COR-L47 (cell line): ENCODE measurements around the gene ADRM1.

Experiments
- DNase-seq: peaks from one replicate; lab custom pipeline; 2025; lab: John Stamatoyannopoulos, UW

ADRM1 gene

GRCh38 chr20:62323980-62324906, 21.4 kb downstream of the ADRM1 start:
- no peak for DNase-seq

DNA sequence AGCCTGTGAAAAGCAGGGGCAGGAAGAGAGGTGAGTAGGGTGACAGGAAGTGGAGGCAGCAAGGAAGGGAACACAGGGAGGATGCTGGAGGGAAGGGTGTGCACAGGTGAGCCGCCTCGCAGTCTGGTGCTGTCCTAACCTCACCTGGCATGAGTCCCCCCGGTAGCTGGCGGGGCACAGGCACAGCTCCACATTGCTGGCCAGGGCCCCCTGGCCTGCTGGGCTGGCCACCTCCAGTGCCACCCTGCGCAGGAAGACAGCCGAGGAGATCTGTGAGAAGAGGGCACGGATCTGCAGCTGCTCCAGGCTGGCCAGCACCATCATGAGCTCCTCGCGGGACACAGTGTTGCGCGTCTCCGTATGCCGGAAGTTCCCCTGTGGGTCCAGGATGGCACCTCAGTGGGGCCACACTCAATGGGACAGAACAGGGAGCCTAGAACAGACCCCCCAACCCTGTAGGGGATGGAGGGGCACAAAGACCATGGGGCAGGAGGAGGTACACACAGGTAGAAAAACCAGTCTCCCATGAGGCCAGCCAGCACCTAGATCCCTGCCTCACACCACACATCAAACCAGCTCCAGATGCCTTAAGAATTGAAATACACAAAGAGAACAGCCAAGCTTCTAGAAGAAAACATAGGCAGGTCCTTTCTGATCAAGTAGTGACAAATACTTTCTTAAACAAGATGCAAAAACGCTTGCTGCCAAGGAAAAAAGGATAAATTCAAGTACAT, 22.5 kb downstream of the ADRM1 start:
- DNase-seq = no peak

- no peak for DNase-seq
Measured at GRCh38 chr20:62326559-62326958, 23.8 kb downstream of the ADRM1 start.

- DNase-seq = no peak
Measured at GRCh38 chr20:62326959-62327725, 24.3 kb downstream of the ADRM1 start.

DNA sequence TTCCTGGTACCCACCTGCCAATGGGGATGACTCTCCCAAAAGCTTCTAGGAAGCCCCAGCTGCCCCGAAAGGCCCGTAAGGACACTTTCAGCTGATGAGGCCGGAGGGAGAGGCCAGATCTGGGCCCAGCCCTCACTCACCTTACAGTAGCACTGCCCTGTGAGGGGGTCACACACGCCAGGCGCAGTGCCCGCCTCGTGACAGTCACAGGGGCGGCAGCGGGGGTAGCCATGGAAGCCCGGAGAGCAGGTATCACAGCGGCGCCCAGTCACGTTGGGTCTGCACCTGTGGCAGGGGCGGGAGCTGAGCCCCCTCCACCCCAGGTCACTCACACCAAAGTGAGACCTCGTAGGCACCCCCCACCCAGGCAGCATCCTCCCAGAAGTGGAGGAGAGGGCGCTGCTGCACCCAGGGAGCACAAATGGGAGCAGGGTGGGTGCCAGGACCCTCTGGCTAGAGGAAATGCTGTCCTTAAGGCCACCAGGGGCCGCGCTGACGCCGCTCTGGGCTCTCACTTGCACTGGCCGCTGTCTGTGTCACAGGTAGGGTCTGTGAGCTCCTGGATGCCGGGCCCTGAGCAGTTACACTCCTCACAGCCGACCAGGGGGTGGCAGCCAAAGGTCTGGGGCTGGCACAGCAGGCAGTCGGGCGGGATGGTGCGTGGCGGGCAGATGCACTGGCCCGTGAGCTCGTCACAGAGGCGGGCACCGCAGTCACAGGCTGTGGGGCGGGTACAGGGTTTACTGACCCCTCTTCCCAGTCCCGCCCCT, 25.1 kb downstream of the ADRM1 start:
- DNase-seq = no peak

- no peak for DNase-seq
Measured at GRCh38 chr20:62328684-62329388, 26.0 kb downstream of the ADRM1 start.

DNA sequence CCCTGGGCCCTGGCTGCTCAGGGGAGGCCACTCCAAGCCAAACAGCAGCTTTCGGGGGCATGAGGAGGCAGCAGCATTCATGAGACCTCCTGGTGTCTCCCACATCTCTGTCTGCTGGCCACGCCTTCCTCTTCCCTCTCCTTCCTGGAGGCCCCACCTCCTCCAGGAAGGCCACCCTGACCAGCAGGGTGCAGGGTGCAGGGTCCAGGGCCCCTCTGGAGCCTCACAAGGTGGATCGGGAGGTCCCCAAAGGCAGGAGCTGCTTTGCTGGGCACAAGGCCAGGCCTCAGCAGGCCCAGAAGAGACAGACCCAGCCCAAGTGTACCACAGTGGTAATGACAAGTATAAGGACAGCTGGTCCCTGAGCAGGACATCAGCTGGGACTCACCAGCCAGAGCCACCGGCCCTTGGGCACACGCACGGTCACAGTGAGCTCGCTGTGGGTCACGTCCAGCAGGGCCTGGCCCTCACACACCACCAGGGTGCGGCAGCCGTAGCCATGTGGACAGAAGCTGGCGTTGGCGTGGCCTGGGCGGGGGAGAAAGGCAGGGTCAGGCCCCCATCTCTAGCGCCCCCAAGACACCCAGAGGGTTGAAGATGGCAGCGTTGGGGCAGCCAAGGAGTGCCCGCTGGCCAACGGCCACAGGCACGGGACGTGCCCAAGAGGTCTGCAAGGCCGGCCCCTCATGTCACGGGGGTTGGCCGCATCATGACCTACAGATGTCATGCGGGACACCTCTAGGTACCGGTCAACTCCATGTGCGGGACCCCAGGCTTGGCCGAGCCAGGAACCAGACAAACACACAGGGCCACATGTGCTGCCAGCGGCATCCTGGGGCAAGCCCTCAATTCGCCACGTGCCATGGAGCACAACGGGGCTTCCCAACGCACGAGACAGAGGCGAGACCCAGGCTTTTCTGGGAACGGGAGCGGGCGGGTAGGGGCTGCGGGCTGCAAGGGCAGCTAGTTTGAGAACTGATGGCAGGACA, 26.9 kb downstream of the ADRM1 start:
- DNase-seq = no peak

GRCh38 chr20:62330576-62331317, 27.9 kb downstream of the ADRM1 start:
- no peak for DNase-seq

GRCh38 chr20:62331347-62331746, 28.6 kb downstream of the ADRM1 start:
- no peak for DNase-seq

- DNase-seq = no peak
Measured at GRCh38 chr20:62332421-62332820, 29.6 kb downstream of the ADRM1 start.

DNA sequence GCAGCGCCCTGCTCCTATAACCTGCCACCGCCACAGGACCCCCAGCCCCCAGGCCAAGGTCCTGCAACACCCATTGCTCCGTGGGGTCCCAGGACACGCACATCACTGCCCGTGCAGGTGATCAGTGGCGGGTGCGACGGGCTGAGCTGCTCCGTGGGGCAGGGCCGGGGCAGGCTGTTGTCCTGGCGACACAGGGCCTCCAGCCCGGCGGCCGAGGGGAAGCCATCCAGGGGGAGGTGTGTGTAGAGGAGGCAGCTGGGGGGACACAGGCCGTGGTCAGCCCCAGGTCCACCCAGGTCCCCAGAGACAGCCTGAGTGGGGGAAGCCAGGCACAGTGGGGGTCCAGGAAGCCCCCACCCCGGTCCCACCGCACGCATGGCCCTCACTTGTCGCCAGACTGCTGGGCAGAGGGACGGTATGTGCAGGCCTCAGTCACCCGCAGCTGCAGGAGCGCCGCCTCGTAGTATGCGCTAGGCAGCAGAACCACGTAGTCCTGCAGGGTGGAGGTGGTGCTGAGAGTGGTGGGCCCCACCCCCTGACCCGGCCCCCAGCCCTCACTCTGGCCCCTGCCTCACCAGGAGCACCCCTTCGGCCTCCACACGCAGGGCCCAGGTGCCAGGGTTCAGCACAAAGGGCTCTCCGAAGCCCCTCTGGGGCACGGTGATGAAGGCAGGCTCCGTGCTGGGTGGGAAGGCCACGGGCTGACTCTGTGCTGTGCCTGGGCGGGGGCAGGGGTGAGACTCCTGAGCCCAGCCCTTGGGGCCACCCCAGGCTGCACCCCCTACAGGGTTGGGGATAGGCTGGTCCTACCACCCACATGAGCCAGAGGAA, 30.4 kb downstream of the ADRM1 start:
- DNase-seq = no peak

DNA sequence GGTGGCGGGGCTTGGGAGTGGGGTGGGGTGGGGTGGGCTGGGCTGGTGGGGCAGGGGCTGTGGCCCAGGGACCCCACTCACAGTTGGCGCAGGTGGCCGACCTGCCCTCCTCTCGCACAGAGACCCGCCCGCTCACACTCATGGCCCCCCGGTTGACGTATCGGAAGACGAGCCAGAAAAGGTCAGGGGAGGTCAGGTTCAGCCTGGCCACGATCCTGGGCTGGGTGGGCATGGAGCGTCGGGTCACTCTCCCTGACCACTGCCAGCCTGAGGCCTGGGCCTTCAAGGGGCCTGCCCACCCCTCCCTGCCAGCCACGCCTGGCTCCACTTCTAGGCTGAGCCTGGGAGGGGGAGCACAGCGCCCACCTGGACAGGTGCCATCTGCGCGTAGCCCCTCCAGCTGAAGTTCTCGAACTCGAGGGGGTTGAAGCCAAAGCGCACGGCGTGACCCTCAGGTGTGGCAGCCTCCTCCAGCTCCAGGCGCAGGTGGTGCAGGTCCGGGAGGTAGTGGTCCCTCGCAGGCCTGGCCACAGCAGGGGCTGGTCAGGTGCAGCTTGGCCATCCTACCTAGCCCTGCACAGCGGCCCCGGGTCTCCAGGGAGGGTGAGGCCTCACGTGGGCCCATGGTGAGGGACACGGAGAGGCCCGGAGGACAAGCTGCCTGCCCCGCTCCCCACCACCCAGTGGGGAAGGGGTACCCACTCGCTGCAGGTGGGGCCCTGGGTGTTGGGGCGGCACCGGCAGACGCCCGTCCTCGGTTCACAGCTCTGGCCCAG, 31.2 kb downstream of the ADRM1 start:
- no peak for DNase-seq

DNA sequence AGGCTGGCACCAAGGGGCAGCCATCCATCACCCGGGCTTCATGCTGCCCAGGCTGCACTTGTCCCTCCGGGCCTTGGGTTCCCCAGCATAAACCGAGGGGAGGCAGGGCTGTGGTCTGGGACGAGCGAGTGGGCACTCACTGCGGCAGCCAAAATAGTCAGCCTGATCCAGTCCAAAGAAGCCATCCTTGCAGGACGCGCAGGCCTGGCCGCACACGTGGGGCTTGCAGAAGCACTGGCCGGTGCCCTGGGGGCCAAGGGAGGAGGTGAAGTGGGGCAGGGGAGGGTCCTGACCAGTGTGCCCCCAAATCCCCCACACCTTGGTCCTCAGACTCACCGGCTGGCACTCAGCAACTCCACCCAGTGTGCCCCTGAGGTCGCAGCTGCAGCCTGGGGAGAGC, 32.1 kb downstream of the ADRM1 start:
- DNase-seq = no peak

GRCh38 chr20:62335532-62335931, 32.7 kb downstream of the ADRM1 start:
- no peak for DNase-seq

DNA sequence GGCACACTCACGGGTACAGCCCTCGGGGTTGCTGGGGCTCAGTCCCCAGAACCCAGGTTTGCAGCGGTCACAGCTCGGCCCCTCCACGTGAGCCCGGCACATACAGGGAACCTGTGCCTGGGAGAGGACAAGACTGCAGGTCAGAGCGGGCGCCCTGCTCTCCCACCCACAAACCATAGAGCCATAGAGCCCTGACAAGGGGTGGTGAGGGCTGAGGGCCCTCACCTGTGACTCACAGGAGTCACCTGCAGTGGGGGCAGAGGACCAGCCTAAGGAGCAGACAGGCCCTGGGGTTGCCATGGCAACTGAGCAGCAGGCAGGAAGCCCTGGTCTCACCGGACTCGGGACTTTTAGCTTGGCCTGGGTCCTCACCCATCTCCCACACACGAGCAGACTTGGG, 33.5 kb downstream of the ADRM1 start:
- DNase-seq = no peak

DNA sequence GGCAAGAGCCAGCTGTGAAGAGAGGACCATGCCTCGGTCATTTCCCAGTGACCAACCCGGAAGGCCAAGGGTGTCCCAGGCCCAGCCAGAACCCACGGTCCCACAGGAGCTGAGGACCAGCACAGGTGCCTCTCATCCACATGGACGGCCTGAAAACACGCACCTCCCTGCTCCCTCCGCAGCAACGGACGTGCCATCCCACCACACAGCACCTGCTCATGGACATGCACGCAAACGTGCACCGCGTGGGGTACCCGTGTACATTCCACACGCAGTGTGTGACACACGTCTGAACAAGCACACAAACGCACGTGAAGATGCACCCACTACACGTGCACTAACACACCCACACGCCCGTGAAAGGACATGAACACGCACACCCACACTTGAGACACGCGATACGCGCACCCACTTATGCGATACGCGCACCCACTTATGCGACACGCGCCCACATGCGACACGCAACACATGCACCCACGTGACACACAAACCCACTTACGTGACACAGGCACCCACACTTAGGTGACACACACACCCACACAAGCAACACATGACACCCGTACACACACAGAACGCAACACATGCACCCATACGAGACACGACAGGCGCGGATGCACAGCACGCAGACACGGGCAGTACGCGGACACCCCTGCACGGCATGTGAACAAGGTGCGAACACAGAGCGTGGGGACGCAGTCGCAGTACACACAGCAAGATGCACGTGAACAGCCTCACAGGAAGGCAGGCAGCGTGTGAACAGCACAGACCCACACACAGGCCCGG, 34.2 kb downstream of the ADRM1 start:
- DNase-seq = no peak
